IMR-90 (cell line): ENCODE results near the gene SERPINB2.

Experiments used
- CTCF ChIP-seq: conservative IDR thresholded peaks from 2 replicates; pipeline ENCODE4 v1.5.1; 2012; ENCODE audit warnings: mild to moderate bottlenecking, low read depth, low read length, improper control_type of control experiment
- MAFK ChIP-seq: IDR thresholded peaks from 2 replicates; pipeline ENCODE4 v1.6.1; 2012; ENCODE audit warnings: low read depth, low read length, improper control_type of control experiment
- MAZ ChIP-seq: IDR thresholded peaks from 2 replicates; pipeline ENCODE4 v1.6.1; 2012; ENCODE audit warnings: low read depth, mild to moderate bottlenecking, low read length, improper control_type of control experiment, moderate library complexity, borderline replicate concordance
- MXI1 ChIP-seq: IDR thresholded peaks from 2 replicates; pipeline ENCODE4 v1.6.1; 2012; ENCODE audit warnings: low read depth, mild to moderate bottlenecking, low read length, moderate library complexity, borderline replicate concordance
- POLR2A ChIP-seq: IDR thresholded peaks from 2 replicates; pipeline ENCODE4 v1.6.1; 2012; ENCODE audit warnings: mild to moderate bottlenecking, low read depth, low read length
- RCOR1 ChIP-seq: IDR thresholded peaks from 2 replicates; pipeline ENCODE4 v1.6.1; 2012; ENCODE audit warnings: mild to moderate bottlenecking, low read length, improper control_type of control experiment; ENCODE audit not compliant: insufficient replicate concordance
- SMC3 ChIP-seq: fragments of 150-350 bp; IDR thresholded peaks from 2 replicates; pipeline ENCODE4 v1.6.1; 2016; ENCODE audit warnings: low read depth, mild to moderate bottlenecking, antibody characterized with exemption, low read length, moderate library complexity

GRCh38 chr18:63860531-63860930 is 27.0 kb upstream of the SERPINB2 start:
- TF ChIP-seq MXI1 (no peak), CTCF (no peak), RCOR1 (no peak), SMC3 (no peak), POLR2A (no peak), MAZ (no peak), MAFK (no peak)
